ENCODE data around the gene ZNF385A.

GRCh38 chr12:54376596-54376995, 7.9 kb downstream of the ZNF385A start:
- TF ChIP-seq, protein P1, sequence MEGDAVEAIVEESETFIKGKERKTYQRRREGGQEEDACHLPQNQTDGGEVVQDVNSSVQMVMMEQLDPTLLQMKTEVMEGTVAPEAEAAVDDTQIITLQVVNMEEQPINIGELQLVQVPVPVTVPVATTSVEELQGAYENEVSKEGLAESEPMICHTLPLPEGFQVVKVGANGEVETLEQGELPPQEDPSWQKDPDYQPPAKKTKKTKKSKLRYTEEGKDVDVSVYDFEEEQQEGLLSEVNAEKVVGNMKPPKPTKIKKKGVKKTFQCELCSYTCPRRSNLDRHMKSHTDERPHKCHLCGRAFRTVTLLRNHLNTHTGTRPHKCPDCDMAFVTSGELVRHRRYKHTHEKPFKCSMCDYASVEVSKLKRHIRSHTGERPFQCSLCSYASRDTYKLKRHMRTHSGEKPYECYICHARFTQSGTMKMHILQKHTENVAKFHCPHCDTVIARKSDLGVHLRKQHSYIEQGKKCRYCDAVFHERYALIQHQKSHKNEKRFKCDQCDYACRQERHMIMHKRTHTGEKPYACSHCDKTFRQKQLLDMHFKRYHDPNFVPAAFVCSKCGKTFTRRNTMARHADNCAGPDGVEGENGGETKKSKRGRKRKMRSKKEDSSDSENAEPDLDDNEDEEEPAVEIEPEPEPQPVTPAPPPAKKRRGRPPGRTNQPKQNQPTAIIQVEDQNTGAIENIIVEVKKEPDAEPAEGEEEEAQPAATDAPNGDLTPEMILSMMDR (conservative IDR thresholded peaks at IDR 0.05; ENCODE audit: low read depth, low read length), result no peak
- no peak for TF ChIP-seq EZH2 (IDR thresholded peaks at IDR 0.05; ENCODE audit: borderline replicate concordance, low read depth, low read length, poor library complexity, severe bottlenecking)

Measured in A673 (cell line).